HG02973 (cell line): ENCODE measurements around the gene PRSS50.

Experiments
- ATAC-seq: cut with Tn5 transposase; IDR thresholded peaks from one replicate; pipeline ENCODE4 v1.9.1; 2021; ENCODE audit warnings: moderate library complexity; ENCODE audit not compliant: unreplicated experiment

Gene PRSS50

GRCh38 chr3:46671541-46672348 is 45.9 kb downstream of the PRSS50 start:
- no peak for ATAC-seq

- ATAC-seq, result no peak
Observed at GRCh38 chr3:46670891-46671427, 46.7 kb downstream of the PRSS50 start.

GRCh38 chr3:46670000-46670890 is 47.4 kb downstream of the PRSS50 start:
- no peak for ATAC-seq

- no peak for ATAC-seq
Observed at GRCh38 chr3:46669191-46669999, 48.3 kb downstream of the PRSS50 start.

GRCh38 chr3:46668591-46668990 is 49.1 kb downstream of the PRSS50 start:
- no peak for ATAC-seq

- ATAC-seq, result no peak
Observed at GRCh38 chr3:46668116-46668515, 49.6 kb downstream of the PRSS50 start.

- no peak for ATAC-seq
Observed at GRCh38 chr3:46667657-46668056, 50.0 kb downstream of the PRSS50 start.

GRCh38 chr3:46667061-46667621 is 50.5 kb downstream of the PRSS50 start:
- no peak for ATAC-seq

- no peak for ATAC-seq
Observed at GRCh38 chr3:46666453-46666845, 51.2 kb downstream of the PRSS50 start.

- no peak for ATAC-seq
Observed at GRCh38 chr3:46665763-46666452, 51.8 kb downstream of the PRSS50 start.

- no peak for ATAC-seq
Observed at GRCh38 chr3:46664971-46665762, 52.5 kb downstream of the PRSS50 start.

GRCh38 chr3:46664188-46664970 is 53.3 kb downstream of the PRSS50 start:
- no peak for ATAC-seq

GRCh38 chr3:46663591-46664135 is 54.0 kb downstream of the PRSS50 start:
- no peak for ATAC-seq

GRCh38 chr3:46662771-46663551 is 54.7 kb downstream of the PRSS50 start:
- ATAC-seq, result no peak
